Hematopoietic multipotent progenitor cell treated with erythropoietin and hydrocortisone succinate and interleukin-3 and kit ligand, for 8 days (in vitro differentiated cells): ENCODE measurements around the gene PPEF1.
A peak's percentile ranks its signal among the peaks of the same experiment; 100 is the strongest.

Experiments
- DNase-seq: peaks from one replicate; pipeline ENCODE4 v3.0.0-alpha.2; 2015

Gene PPEF1

GRCh38 chrX:18707426-18708049 is at the start of gene PPEF1:
Gene PPEF1, plus strand, starts transcription at chrX:18707645. Its CDS starts 136 bp downstream, at chrX:18707781.
- DNase-seq, result no peak

- DNase-seq, result no peak
Measured at GRCh38 chrX:18661273-18661672, 46.2 kb upstream of the PPEF1 start.

GRCh38 chrX:18664947-18665346 is 42.5 kb upstream of the PPEF1 start:
- no peak for DNase-seq

GRCh38 chrX:18666614-18667013 is 40.8 kb upstream of the PPEF1 start:
- no peak for DNase-seq

GRCh38 chrX:18668071-18668835 is 39.2 kb upstream of the PPEF1 start:
- no peak for DNase-seq

GRCh38 chrX:18672008-18672407 is 35.4 kb upstream of the PPEF1 start, which contains the start of gene RS1:
Gene RS1, minus strand, starts transcription at chrX:18672108. Its CDS starts 40 bp downstream, at chrX:18672068.
- no peak for DNase-seq

- no peak for DNase-seq
Measured at GRCh38 chrX:18674417-18674787, 33.0 kb upstream of the PPEF1 start.

- peak; percentile 78 for DNase-seq
Measured at GRCh38 chrX:18674788-18675735, 32.4 kb upstream of the PPEF1 start.

GRCh38 chrX:18676050-18676449 is 31.4 kb upstream of the PPEF1 start:
- no peak for DNase-seq

GRCh38 chrX:18676470-18676869 is 31.0 kb upstream of the PPEF1 start:
- DNase-seq, result no peak

GRCh38 chrX:18677161-18677869 is 30.1 kb upstream of the PPEF1 start:
- peak; percentile 71 for DNase-seq

- no peak for DNase-seq
Measured at GRCh38 chrX:18681996-18682395, 25.4 kb upstream of the PPEF1 start.

GRCh38 chrX:18682979-18683387 is 24.5 kb upstream of the PPEF1 start:
- DNase-seq, result no peak

- DNase-seq, result no peak
Measured at GRCh38 chrX:18687856-18688495, 19.5 kb upstream of the PPEF1 start.

- DNase-seq, result no peak
Measured at GRCh38 chrX:18691431-18691830, 16.0 kb upstream of the PPEF1 start.

GRCh38 chrX:18692541-18692940 is 14.9 kb upstream of the PPEF1 start:
- DNase-seq, result no peak

GRCh38 chrX:18696653-18697052 is 10.8 kb upstream of the PPEF1 start:
- DNase-seq, result no peak

- DNase-seq, result no peak
Measured at GRCh38 chrX:18698737-18699650, 8.5 kb upstream of the PPEF1 start.

GRCh38 chrX:18701621-18702361 is 5.7 kb upstream of the PPEF1 start:
- DNase-seq, result no peak
